Brain microvascular endothelial cell (primary cell): ENCODE results near the gene SNRNP200.

Experiments used
- DNase-seq: peaks from one replicate; pipeline ENCODE4 v3.0.0-alpha.2; 2020
- H3K27ac ChIP-seq: fragments of 250-450 bp; sonication (Bioruptor Pico); 2 replicates; pipeline ENCODE4 v1.5.1; 2020; ENCODE audit warnings: mild to moderate bottlenecking, moderate library complexity
- H3K27me3 ChIP-seq: fragments of 250-450 bp; sonication (Bioruptor Pico); replicated peaks from 2 replicates; pipeline ENCODE4 v1.5.1; 2020; ENCODE audit warnings: mild to moderate bottlenecking
- H3K36me3 ChIP-seq: fragments of 250-450 bp; sonication (Bioruptor Pico); replicated peaks from 2 replicates; pipeline ENCODE4 v1.5.1; 2020; ENCODE audit warnings: mild to moderate bottlenecking
- H3K4me3 ChIP-seq: 2 replicates; pipeline ENCODE4 v1.5.1; 2011; ENCODE audit warnings: low read depth, mild to moderate bottlenecking, control low read depth, low read length, moderate library complexity
- in situ Hi-C: cut with HindIII; loops from 2 replicates; pipeline ENCODE4 v1.10.0; 2017; ENCODE audit warnings: low sequenced_read_pairs, low pct_ligation_motif_present
- TF ChIP-seq, protein P1 (sequence below): IDR thresholded peaks from 2 replicates; pipeline ENCODE4 v1.5.1; 2011; ENCODE audit warnings: low read depth, mild to moderate bottlenecking, moderate library complexity, low read length, control low read depth, inconsistent platforms; ENCODE audit errors: missing control alignments

SNRNP200 gene

DNA sequence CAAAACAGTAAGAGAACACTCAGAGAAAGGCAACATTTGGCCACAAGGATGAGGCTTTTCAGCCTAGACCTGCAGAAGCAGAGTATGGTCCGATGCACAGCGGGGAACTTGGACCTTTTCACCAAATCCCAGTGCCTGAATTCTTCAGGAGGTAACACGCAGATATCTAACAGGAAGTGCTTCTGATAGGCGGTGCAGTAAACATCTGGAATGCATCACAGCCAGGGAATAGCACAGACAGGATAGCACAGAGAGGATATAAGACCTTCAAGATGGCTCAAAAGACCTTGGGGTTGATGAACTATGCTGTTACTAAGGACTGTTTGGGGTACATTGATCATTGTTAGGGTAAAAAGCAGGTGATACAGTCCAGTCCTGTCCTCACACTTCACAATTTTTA lies 41.3 kb downstream of the SNRNP200 start:
- H3K4me3 ChIP-seq: no peak overlapping the region
- H3K36me3 ChIP-seq: peaks cover 14% of the 10 kb centered on the region
- TF ChIP-seq, protein P1, sequence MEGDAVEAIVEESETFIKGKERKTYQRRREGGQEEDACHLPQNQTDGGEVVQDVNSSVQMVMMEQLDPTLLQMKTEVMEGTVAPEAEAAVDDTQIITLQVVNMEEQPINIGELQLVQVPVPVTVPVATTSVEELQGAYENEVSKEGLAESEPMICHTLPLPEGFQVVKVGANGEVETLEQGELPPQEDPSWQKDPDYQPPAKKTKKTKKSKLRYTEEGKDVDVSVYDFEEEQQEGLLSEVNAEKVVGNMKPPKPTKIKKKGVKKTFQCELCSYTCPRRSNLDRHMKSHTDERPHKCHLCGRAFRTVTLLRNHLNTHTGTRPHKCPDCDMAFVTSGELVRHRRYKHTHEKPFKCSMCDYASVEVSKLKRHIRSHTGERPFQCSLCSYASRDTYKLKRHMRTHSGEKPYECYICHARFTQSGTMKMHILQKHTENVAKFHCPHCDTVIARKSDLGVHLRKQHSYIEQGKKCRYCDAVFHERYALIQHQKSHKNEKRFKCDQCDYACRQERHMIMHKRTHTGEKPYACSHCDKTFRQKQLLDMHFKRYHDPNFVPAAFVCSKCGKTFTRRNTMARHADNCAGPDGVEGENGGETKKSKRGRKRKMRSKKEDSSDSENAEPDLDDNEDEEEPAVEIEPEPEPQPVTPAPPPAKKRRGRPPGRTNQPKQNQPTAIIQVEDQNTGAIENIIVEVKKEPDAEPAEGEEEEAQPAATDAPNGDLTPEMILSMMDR: no peak
- H3K27ac ChIP-seq: no peak overlapping the region
- no peak for DNase-seq
- in situ Hi-C loops: no loop called here
- H3K27me3 ChIP-seq: no peaks in the 10 kb centered on the region

DNA sequence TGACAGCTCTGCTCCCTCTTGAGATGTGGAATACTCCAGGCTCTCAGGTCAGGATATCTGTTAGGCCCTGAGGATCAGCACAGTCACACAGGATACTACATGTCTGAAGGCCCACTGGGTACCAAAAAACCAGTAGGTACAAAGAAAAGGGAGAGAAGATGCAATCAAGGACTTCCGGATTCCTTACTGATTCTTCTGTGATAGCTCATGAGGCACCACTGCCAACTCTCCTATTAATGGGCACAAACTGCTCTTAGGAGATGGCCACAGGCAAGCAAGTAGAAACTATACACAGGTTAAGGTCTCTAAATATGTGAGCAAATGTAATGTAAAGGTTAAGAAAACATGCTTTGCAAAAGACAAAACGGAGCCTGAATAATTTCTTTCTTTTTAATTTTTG lies 43.0 kb downstream of the SNRNP200 start:
- TF ChIP-seq, protein P1: no peak
- Histone ChIP-seq H3K27me3 (no peaks in the 10 kb centered on the region), H3K27ac (no peak overlapping the region), H3K4me3 (no peak overlapping the region), H3K36me3 (peaks cover 4% of the 10 kb centered on the region)
- in situ Hi-C loops: no loop called here
- DNase-seq: no peak

DNA sequence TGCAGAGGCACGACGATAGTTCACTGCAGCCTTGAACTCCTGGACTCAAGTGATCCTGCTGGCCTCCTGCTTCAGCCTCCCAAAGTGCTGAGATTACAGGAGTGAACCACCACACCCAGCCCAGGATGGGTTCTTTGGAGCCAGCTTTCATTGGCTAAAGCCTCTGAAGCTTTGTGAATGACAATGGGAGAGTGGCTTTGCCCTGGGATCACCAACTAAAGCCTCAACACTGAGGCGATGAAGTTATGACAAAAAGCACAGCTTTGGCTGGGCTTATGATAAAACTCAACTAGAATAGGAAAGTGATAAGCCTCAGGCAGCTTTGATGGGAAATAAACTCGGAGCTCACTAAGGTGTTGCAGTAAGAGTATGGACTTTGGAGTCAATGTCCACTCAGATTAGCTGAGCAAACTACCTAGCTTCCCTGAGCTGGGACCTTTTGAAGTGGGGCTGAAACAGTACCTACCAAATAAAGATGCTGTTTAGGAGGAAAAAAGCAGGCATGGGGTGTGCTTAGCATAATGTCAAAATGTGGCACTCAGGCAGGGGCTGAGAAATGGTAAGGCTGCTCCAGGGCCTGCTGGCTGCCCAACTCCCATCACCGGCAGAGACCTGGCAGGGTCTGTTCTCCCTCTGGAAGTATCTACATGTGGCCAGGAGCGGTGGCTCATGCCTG lies 43.9 kb downstream of the SNRNP200 start:
- Histone ChIP-seq H3K36me3 (peaks cover 4% of the 10 kb centered on the region), H3K4me3 (no peak overlapping the region), H3K27ac (no peak overlapping the region), H3K27me3 (no peaks in the 10 kb centered on the region)
- TF ChIP-seq, protein P1: no peak
- no peak for DNase-seq
- in situ Hi-C loops: no loop called here

DNA sequence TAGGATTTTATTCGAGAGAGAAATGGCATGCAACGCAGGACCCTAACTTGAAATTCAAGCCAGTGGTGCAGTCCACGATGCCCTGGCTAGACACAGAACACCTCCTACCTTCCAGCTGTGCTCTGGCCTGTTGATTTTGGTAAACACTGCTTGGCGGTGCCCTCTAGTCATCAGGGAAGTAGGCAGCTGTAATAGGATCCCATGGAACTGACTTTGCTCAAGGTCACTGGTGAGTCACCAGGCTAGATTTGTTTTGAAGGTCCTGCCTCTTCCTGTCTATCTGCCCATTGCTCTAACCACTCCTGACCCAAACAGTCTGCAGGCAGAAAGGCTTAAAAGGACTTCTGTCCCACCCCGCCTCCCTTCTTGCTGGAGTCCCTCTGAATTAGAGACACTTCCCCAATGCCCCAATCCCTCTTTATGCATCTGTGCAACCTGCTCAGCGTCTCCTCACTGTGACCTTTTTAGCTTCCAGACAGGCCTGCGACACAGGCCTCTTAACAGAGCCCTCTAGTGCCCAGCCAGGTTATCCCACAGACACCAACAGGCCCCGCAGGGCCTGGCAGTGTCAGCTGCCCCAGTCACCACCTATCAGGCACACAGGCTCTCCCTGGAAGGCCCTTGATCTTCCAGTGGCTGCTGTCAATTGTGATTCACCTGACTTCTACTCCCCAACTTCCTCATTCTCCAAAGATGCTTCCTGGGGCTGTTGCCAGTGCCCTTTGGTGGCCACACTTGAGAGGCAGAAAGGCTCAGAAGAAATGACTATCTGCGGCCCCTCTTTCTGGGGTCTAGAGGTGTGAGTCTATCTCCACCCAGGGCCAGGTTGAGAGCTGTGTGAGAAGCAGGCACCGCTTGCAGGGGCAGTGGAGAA lies 44.7 kb downstream of the SNRNP200 start:
- Histone ChIP-seq H3K27ac (peak overlapping the region; percentile 4), H3K36me3 (peaks cover 4% of the 10 kb centered on the region), H3K4me3 (no peak overlapping the region), H3K27me3 (no peaks in the 10 kb centered on the region)
- DNase-seq: peak; percentile 74
- in situ Hi-C loops: no loop called here
- TF ChIP-seq, protein P1: peak; percentile 62

DNA sequence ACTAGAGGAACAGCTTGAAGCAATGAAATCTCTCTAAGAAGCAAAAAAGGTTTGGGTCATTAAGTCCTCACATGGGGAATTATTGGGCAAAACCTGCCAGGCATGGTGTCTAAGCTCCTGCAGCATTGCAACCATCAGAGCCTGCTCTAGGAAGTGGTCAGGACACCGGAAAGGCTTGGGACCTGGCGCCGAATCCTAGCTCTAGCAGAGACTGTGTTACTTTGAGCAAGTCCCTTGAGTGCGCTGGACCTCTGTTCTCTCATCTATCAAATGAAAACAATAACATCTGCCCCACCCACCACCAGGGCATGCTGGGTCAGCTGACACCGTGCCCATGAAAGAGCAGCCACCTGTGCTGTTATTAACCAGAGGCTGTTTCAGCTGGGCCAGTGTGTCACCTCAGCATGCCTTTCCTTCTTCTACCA lies 45.8 kb downstream of the SNRNP200 start:
- Histone ChIP-seq H3K27ac (no peak overlapping the region), H3K27me3 (no peaks in the 10 kb centered on the region), H3K36me3 (peaks cover 8% of the 10 kb centered on the region), H3K4me3 (no peak overlapping the region)
- in situ Hi-C loops: no loop called here
- TF ChIP-seq, protein P1: no peak
- no peak for DNase-seq
